Femur (tissue), 1 donor: ENCODE measurements around the gene NME9.

ENCODE experiments used
- DNase-seq: peaks from one replicate; pipeline ENCODE4 v3.0.0-alpha.2; 2017

Gene NME9

GRCh38 chr3:138361561-138361971 lies 31.9 kb upstream of the NME9 start:
- DNase-seq: no peak

GRCh38 chr3:138360869-138361525 lies 31.3 kb upstream of the NME9 start:
- no peak for DNase-seq

DNA sequence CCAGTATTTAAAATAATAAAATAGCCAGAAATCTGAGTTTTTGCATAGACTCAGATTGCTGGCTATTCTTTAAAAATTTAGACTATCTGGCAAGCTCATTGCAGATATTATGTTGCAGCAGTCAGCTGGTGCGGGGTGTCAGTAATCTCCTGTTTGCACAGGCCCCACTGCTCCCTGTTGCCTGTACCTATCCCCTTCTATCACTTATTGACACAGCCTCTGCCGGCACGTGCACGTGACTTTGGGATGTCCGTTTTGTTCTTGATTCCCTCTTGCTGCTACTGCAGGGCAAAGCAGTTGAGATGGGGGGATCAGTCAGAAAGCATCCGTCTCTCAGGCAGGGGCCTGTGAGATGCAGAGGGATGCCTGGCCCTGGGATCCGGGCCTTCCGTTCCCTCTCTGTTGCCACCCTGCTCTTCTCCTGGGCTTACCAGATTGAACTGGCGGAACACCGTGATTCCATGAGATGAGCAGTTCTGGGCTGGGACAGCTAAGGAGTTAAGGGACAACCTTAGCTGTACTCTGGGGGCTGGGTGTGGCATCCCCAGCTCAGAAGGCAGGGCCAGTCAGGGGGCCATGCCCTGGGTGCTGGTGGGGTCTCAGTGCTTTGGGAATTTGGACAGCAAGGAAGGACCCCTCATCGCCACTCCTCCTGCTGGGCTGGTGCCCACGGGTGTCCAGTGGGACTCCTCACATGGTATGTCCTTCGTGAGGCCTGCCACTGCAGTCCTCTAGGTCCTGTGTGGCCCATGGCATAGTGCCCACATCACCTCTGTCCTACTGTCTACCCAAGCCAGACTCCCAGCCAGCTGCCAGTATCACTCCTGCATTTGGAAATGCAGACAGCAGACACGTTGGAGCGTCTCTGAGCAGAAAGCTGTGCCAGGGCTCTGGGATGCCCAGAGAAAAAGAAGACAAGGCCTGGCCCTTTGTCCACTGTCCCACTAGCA lies 30.5 kb upstream of the NME9 start:
- DNase-seq: no peak

DNA sequence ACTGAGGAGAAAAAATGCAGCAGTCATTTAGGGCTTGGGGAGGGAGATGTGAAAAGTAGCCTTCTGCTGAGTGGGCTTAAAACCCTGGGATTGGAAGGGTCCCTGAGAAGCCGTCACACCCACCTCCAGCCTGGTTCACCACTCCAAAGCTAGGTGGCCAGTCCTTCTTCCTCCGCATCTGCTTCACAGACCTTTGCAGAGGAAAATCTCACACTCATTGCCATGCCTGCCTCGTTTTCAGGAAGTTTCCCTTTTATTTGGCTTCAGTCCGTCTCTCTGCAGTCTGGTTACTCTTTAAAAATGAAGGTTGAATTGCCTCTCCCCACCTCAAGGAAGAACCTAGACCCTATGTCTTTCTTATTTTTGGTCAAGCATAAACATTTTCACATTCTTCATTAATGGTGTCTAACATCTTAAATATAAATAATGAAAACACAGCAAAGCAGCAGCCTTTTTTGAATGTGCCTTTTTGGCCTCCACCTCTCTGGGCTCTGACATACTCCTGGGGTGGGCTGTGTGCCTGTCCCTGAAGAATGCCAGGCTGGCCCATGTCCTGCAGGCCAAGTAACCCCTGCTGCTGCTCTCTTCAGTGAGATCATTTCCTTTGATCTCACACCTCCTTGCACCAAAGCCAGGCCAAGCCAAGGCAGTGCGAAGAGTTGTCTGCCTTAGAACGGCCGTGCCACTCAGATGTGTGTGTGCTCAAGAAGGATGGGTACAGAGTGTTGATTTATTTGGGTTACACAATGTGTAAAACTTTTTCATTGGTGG lies 29.7 kb upstream of the NME9 start:
- no peak for DNase-seq

- peak; percentile 36 for DNase-seq
Measured at GRCh38 chr3:138356730-138357405, 27.2 kb upstream of the NME9 start.

GRCh38 chr3:138355071-138355470 lies 25.4 kb upstream of the NME9 start:
- DNase-seq: no peak

DNA sequence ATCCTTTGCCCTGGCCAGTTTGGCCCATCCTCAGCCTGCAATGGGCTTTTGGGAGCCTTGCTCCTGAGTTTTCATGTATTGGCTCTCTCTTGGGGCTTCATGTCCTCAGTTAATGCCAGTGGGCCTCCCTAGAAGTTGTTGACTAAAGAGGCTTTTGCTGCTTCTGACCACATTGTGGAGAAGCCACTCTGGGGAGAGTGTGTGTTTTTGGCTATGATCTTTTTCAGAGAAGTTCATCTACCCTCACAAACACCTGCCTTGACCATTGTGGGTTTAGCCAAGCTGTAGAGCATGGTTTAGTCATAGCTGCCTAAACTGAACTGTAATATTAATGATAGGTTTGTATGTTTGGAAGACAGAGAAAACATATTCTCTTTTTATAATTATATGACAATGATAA lies 24.7 kb upstream of the NME9 start:
- DNase-seq: no peak

DNA sequence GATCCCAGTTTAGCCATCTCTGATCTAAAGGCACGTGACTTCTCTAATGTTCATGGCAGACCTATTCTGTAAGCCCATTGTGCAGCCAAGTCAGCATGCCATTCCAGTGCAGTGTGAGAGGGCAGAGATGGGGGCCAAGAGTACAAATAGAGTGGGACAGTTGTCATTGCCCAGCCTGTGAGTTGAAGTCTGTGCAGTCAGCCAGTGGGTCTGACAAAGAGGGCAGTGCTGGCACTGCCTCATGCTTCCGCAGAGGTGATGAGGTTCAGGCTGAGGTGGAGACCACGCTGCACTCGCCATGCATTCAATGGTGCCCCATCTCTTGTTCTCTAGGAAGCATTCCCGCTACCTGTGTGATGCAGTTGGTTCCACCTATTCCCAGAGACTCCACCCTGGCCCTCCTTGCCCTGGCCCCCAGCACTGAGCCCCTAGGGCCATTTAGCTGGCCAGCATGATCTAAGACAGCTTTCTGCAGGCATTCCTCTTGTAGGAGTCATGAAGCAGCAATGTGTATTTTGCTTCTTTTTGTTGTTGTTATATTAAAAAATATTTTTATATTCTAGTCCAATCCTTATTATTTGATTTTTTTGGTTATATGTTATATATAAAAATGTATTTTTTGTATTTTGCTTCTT lies 22.4 kb upstream of the NME9 start:
- peak; percentile 7 for DNase-seq

- no peak for DNase-seq
Measured at GRCh38 chr3:138351151-138351550, 21.5 kb upstream of the NME9 start.

DNA sequence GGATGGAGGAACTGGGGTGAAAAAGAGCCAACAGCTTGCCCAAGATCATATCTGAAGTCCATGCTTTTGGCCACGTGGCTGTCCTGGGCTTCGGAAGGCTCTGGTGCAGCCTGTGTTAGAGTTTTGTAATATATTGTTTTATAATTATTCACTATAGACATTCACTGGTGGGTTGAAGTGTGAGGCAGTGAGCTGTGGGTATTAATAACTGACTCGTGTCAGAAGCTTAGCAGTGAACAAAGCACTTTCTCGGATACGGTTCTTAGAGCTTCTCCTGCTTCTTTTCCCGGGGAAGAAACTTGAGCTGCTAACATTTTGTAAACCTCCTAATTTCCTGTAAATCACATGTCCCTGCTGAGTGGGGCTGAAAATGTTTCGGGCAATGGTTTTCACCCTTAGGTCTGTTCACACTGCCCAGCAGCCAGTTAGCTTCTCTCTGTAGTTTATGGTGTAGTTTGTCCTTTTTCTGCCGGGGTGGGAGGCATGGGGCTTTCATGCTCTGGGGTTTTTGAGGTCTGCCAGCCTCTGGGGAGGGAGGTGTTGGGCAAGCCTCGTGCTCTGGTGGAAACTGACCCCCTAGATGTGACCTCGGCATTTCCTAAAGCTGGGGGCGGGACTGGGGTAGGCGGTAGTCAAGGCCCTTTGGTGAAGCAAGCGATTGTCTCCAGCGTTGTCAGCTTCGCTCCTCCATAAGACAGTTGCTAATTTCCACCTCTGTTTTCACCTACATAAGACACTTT lies 20.4 kb upstream of the NME9 start:
- DNase-seq: peak; percentile 36

- DNase-seq: peak; percentile 41
Measured at GRCh38 chr3:138348754-138349739, 19.4 kb upstream of the NME9 start.

- DNase-seq: peak; percentile 80
Measured at GRCh38 chr3:138347960-138348753, 18.5 kb upstream of the NME9 start, which contains the start of gene MRAS. TSS of gene MRAS (plus strand) at chr3:138348579. CDS start at chr3:138372884, 24,305 bp downstream.

- no peak for DNase-seq
Measured at GRCh38 chr3:138344754-138345153, 15.1 kb upstream of the NME9 start.

- no peak for DNase-seq
Measured at GRCh38 chr3:138340511-138340910, 10.9 kb upstream of the NME9 start.

GRCh38 chr3:138338811-138339210 lies 9.2 kb upstream of the NME9 start:
- DNase-seq: peak; percentile 47

DNA sequence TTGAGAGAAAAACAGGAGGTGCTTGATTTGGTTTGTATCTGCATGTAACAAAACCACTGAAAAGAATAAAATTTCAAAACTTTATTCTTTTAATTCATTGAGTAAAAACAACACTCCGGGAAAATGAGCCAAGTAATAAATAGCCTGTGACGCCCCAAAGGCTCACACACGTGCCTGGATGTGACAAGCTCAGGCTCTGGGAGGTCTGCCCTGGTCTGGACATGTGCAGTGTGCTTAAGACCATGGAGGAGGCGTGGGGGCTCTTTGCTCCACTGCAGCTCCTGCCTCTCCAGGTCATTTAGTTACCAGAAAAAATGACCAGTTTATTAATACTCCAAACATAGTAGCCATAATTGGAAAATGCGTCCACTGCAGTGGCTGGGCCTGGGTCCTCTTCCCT lies 8.6 kb upstream of the NME9 start:
- DNase-seq: no peak

GRCh38 chr3:138336454-138336999 lies 6.9 kb upstream of the NME9 start:
- peak; percentile 6 for DNase-seq

DNA sequence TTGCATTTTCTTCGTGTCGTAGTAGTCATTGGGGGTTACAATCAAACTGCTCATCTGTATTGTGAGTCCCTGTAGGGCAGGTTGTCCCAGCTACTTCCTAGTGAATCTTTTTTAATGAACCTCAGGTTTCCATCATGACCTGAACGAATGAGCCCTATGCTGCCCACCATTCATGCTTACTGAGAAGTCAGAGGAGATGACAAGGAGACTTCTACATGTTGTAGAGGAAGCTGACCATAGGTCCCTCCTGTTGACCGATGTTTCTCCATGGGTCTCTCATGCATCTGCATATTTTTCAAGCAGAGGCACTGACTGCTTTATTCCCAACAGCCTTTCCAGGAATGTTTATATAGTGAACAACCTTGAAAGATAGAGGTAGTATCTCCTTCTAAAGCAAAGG lies 5.0 kb upstream of the NME9 start:
- peak; percentile 4 for DNase-seq
